NCI-H2196 treated with DMSO at 0.1 percent for 48 hours (cell line): ENCODE measurements around the gene ZNF20.

Source experiments
- DNase-seq: peaks from one replicate; lab custom pipeline; 2025; ENCODE audit not compliant: unreplicated experiment; lab: John Stamatoyannopoulos, UW

ZNF20 gene

DNA sequence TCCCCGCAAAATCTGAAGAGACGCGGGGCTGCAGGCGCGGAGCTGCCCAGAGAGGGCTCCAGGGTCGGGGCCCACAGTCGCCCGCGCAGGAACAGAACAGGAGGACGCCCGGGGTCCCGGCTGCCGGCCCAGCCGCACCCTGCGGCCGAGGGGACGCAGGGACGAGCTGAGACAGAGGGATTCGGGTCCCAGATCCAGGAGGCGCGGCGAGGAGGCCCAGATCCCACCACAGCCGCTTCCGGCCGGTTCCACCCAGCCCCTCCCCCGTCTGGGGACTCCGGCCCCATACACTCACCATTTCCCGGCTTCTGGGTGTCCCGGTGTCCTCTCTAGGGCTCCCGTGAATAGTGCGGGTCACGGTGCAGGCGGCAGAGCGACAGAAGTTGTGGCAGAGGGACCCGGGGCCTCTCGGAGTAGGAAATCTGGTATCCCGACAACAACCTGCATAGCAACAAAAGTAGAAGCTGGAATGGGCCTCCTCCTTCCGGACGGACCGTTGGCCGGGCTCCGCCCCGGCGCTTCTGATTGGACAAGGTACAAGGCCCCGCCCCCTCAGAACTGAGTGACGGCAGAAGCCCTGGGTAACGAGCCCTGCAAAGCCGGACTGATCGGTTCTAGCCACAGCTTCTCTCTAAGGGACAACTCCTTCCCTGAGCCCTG, at the start of gene ZNF20:
ZNF20 (minus strand) TSS at position 466 of the 660 bp plus-strand sequence; CDS start at position 298, 168 bp downstream.
- peak; percentile 89 for DNase-seq

GRCh38 chr19:12187625-12188024, 47.5 kb upstream of the ZNF20 start:
- no peak for DNase-seq

GRCh38 chr19:12180377-12180776, 40.2 kb upstream of the ZNF20 start:
- no peak for DNase-seq

DNA sequence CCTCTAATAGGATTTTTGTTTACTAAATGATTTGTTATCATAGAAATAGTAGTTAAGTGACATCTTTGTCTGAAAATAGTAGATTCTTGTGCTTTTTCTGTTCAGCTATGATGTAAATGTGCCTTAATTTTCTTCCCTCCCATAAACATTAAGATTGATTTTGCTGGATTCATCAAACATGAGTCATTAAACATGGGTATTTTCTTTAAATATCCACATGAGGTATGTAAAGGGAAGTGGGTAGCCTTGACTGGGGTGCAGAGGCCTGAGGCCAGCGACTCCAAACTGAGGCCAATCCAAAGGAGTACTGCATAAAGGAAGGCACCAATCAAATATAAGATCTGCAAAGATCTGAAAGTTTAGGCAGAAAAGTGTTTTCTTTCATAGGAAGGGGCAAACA, 26.5 kb upstream of the ZNF20 start:
- DNase-seq: no peak

DNA sequence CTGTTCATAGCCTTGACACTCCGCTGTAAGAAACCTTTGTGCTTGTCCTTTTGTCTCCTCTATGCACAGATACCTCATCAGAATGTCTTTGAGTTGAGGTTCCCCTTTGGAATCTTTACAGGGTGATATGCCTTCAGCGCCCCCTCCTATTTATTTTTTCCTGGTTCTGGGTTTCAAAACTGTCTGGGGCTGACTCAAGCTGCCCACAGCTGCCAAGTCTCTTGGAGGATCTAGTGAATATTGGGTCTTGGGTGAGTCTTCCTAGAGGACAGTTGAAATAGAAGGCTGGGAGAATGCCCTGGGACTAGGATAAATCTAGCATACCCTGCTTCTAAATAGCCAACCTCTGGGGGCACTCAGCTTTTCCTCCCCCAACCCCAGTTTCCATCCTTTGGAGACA, 23.7 kb upstream of the ZNF20 start:
- DNase-seq: no peak

DNA sequence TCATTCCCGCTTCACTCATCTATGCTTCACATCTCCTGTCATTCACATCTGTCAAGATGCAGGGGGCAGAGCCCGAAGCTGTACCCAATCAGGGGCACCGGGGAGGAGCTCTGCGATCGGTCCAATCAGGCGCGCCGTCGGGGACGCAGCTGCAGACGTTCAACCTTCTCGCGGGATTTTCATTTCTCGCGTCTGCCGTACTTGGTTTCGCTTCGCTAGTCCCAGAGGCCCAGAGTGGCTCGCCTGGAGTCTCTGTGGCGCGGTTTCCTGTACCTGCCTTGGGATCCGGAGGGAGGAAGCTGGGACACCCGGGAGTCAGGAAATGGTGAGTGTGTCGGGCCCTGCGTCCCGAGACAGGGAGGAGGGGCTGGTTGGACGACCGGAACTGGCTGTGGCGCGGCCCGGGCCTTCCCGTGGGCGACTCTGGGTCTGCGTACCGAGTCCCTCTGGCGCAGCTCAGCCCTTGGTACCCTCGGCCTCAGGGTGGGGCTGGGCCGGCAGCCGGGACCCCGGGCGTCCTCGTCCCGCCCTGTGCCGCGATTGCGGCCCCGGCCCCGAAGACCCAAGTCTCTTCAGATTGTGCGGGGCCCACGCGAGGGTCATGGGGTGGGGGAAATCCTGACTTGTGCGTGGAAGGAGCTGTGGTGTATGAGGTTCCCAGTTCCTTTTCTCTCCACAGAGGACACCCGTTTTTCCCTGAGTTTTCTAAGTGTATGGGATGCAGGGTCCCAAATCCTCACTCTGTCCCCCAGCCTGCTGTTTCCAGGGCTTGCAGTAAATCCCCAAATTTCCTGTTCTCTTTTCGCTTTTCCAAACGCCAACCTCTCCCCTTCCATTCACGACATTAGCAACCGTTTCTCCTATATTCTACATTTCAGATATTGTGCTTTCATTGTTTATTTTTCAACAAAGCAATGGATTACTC, 23.0 kb upstream of the ZNF20 start, which contains the start of gene ZNF136:
ZNF136 (plus strand) TSS at position 215 of the 925 bp plus-strand sequence; CDS start at position 323, 108 bp downstream.
- peak; percentile 92 for DNase-seq

GRCh38 chr19:12162513-12162881, 22.3 kb upstream of the ZNF20 start:
- no peak for DNase-seq

- DNase-seq: no peak
Observed at GRCh38 chr19:12159773-12160414, 19.7 kb upstream of the ZNF20 start.

DNA sequence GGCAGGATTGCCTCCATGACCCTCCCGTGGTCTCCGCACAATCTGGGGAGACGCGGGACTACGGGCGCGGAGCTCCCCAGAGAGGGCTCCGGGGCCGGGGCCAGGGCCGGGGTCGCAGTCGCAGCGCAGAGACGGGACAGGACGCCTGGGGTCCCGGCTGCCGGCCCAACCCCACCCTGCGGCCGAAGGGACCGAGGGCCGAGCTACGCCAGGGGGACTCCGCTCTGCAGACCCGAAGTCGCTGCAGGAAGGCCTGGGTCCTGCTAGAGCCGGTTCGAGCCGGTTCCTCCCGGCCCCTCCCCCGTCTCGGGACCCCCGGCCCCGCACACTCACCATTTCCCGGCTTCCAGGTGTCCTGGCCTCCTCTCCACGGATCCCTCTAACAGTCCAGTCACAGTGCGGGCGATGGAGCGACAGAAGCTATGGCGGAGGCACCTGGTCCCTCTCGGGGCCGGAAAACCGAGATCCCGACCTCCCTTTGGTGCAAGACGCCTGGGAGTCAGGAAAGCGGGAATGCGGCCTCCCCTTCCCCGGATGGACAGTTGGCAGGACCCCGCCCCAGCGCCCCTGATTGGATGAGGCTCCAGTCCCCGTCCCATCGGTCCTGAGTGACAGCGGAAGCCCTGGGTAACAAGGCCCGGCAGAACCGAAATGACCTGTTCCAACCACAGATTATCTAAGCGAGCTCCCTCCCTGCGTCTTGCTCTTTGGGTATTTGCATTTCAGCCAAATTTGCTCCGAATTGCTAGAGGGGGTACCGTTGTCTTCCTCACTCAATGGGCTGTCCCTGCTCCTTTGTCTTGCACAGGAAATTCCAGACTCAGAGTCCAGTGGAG, 16.3 kb upstream of the ZNF20 start, which contains the start of gene ZNF625:
ZNF625 (minus strand) TSS at position 512 of the 836 bp plus-strand sequence; CDS start at position 336, 176 bp downstream.
- DNase-seq: peak; percentile 77

GRCh38 chr19:12155324-12155860, 15.2 kb upstream of the ZNF20 start:
- DNase-seq: no peak

GRCh38 chr19:12145348-12145747, 5.2 kb upstream of the ZNF20 start:
- DNase-seq: no peak

- no peak for DNase-seq
Observed at GRCh38 chr19:12141405-12141736, 1.2 kb upstream of the ZNF20 start.

DNA sequence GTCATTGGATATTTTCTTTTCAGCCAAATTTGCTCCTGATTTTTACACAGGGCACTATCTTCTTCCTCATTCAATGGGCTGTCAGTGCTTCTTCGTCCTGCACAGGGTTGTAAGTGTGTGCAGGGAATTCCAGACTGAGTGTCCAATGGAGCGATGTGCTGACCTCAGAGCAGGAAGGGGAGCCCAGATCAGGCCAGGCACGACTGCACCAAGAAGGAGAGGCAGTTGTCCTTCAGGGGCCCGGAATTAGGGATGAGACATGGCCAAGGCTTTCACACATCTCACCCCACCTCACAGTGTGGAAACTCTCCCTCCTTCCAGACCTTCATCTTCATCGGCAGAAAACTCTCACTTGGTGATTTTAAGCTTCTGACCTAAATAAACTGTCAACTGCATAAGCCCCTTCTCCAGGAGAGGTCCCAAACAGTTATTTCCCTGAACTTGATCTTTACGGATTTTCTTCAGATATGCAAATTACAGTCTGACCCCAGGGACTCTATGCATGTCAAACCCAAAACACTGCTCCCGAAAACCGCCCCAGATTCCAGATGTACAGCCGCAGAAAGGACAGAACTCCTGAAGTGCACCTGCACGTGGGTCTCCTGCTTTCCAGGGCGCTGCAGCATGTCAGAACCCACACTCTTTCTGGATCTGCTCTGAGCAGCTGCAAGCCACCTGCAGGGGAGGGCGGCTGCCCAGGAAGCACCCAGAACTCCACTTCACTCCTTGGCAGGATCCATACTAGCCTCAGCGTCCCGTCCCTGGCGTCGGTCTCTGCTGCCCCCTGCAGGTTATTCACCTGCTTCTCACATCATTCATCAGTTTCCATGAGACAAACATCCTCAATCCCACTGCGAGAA, 625 bp upstream of the ZNF20 start:
- DNase-seq: peak; percentile 88

DNA sequence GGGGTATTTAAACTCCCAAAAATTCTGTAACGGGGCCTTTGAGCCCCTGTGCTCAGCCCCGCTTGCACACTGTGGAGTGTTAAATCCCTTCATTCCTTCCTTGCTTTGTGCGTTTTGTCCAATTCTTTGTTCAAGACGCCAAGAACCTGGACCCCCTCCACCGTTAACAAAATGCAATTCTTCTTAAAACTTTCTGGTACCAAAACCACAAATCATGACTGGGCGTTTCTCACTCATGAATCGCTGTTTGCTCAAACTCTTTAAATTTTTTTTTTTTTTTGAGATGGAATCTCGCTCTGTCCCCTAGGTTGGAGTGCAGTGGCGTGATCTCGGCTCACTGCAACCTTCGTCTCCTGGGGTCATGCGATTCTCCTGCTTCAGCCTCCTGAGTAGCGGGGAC, 881 bp downstream of the ZNF20 start:
- DNase-seq: no peak

DNA sequence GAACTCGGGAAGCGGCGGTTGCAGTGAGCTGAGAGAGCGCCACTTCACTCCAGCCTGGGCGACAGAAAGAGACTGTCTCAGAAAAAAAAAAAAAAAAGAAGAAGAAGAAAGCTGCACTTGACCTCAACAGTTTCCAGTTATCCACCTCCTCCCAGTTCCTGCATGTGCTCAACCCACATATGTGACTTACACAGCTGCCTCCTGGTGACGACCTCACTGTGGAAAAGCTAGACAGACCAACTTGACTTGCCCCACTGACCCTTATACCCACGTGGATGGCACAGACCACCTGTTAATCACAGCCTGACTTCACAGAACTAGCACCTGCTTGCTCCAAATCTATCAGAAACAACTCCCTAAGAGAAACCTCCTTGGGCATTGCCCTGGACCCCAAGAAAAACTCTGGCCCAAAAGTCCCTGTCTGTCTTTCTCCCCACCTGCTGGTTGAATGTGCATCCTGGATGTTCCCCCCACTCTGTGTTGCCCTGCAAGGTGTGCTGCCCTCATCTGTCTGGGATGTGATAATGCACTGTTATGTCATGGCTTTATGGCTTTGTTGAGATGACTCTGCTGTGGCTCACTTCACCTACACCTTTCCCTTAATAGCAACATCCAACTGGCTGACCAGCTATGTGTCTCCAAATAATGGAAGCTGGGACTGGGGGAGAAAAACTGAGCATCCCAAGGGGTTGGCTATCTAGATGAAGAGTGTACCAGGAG, 2.8 kb downstream of the ZNF20 start:
- DNase-seq: no peak

GRCh38 chr19:12133069-12133468, 7.1 kb downstream of the ZNF20 start:
- no peak for DNase-seq

- no peak for DNase-seq
Observed at GRCh38 chr19:12126707-12127106, 13.4 kb downstream of the ZNF20 start.

- DNase-seq: no peak
Observed at GRCh38 chr19:12117201-12117970, 22.8 kb downstream of the ZNF20 start.
